Esophagus (tissue), 2 donors: Measurements from ENCODE around the gene ELMOD1. TPM values are rescaled to one million over a fixed set of nuclear protein-coding genes. Genes with fewer than 3 reads are reported as not detected.

Experiments used
- H3K27ac ChIP-seq, 2 donors: one replicate each; pipeline ENCODE4 v1.5.1; 2013; ENCODE audit warnings: low read depth in 2 of 2, mild to moderate bottlenecking in 2 of 2, inconsistent platforms in 1 of 2, low read length in 1 of 2, moderate library complexity in 1 of 2
- H3K27me3 ChIP-seq, 2 donors: one replicate each; pipeline ENCODE4 v1.6.1; 2013; ENCODE audit warnings: low read length in 2 of 2, control low read depth in 1 of 2, mild to moderate bottlenecking in 1 of 2; ENCODE audit not compliant: insufficient read depth in 2 of 2, control insufficient read depth in 1 of 2
- H3K36me3 ChIP-seq, 2 donors: one replicate each; pipeline ENCODE4 v1.6.1; 2013; ENCODE audit warnings: low read length in 1 of 2; ENCODE audit not compliant: control insufficient read depth in 2 of 2, insufficient read depth in 2 of 2
- H3K4me1 ChIP-seq, 2 donors: one replicate each; pipeline ENCODE4 v1.6.1; 2013; ENCODE audit warnings: low read length in 1 of 2; ENCODE audit not compliant: control insufficient read depth in 2 of 2, insufficient read depth in 2 of 2
- H3K4me3 ChIP-seq, 2 donors: one replicate each; pipeline ENCODE4 v1.5.1; 2013; ENCODE audit warnings: low read length in 2 of 2, mild to moderate bottlenecking in 2 of 2, low read depth in 1 of 2, moderate library complexity in 1 of 2
- H3K9me3 ChIP-seq, 2 donors: one replicate each; pipeline ENCODE4 v1.6.1; 2013; ENCODE audit warnings: mild to moderate bottlenecking in 2 of 2, low read depth in 1 of 2, low read length in 1 of 2, moderate library complexity in 1 of 2; ENCODE audit not compliant: control insufficient read depth in 2 of 2, insufficient read depth in 1 of 2
- WGBS, 2 donors: extraction: QIAGEN DNeasy Blood & Tissue Kit; methylation state at CpG; one replicate each; pipeline ENCODE4 v1.1.7; 2013; 5-methylcytosine and 5-hydroxymethylcytosine counted together
- polyA plus RNA-seq, 2 donors: library from polyadenylated mRNA; stranded (reverse); fragments of 200-250 nt; gene quantifications; one replicate each; pipeline ENCODE4 v1.2.3, GENCODE V29; 2013
- donor health status: healthy with polysubstance abuse.
- donor health status: Bipolar disorder and iron deficiency.

Gene ELMOD1
- polyA plus RNA-seq, 2 donors = 0.02 TPM; not detected in 1

GRCh38 chr11:107598225-107599139 lies 7.5 kb downstream of the ELMOD1 start:
- Histone ChIP-seq H3K27ac (no peak overlapping the region), H3K27me3 (peaks cover 0 to 2% of the 10 kb centered on the region in 2 donors), H3K36me3 (no peaks in the 10 kb centered on the region), H3K9me3 (no peaks in the 10 kb centered on the region), H3K4me3 (no peak overlapping the region), H3K4me1 (no peaks in the 10 kb centered on the region)
- WGBS, 2 donors = 63 to 67% methylated on average over 6 of the region's 6 CpGs

- Histone ChIP-seq H3K27me3 (no peaks in the 10 kb centered on the region), H3K4me3 (no peak overlapping the region), H3K4me1 (no peaks in the 10 kb centered on the region), H3K9me3 (no peaks in the 10 kb centered on the region), H3K27ac (no peak overlapping the region), H3K36me3 (no peaks in the 10 kb centered on the region)
- WGBS, 2 donors = 90 to 93% methylated on average over 9 of the region's 9 CpGs
These were observed 14.4 kb downstream of the ELMOD1 start for GRCh38 chr11:107605061-107606006.

- Histone ChIP-seq H3K27ac (no peak overlapping the region), H3K9me3 (no peaks in the 10 kb centered on the region), H3K36me3 (no peaks in the 10 kb centered on the region), H3K27me3 (no peaks in the 10 kb centered on the region), H3K4me1 (no peaks in the 10 kb centered on the region), H3K4me3 (no peak overlapping the region)
- 74 to 78% methylated on average over 3 of the region's 3 CpGs for WGBS, 2 donors
These were observed 15.2 kb downstream of the ELMOD1 start for GRCh38 chr11:107606141-107606540.

- Histone ChIP-seq H3K9me3 (no peaks in the 10 kb centered on the region), H3K27ac (no peak overlapping the region), H3K4me1 (no peaks in the 10 kb centered on the region), H3K27me3 (no peaks in the 10 kb centered on the region), H3K4me3 (no peak overlapping the region), H3K36me3 (no peaks in the 10 kb centered on the region)
- WGBS, 2 donors = 31% methylated on average over 2 of the region's 2 CpGs
These were observed 17.9 kb downstream of the ELMOD1 start for GRCh38 chr11:107608809-107609208.

- Histone ChIP-seq H3K4me1 (no peaks in the 10 kb centered on the region), H3K27me3 (no peaks in the 10 kb centered on the region), H3K4me3 (no peak overlapping the region), H3K36me3 (no peaks in the 10 kb centered on the region), H3K27ac (no peak overlapping the region), H3K9me3 (no peaks in the 10 kb centered on the region)
- 60% methylated on average over 10 of the region's 10 CpGs for WGBS, 2 donors
These were observed 18.7 kb downstream of the ELMOD1 start for GRCh38 chr11:107609400-107610218.

GRCh38 chr11:107612445-107612844 lies 21.5 kb downstream of the ELMOD1 start:
- no peaks in the 10 kb centered on the region for H3K9me3 ChIP-seq
- no peaks in the 10 kb centered on the region for H3K4me1 ChIP-seq
- no peaks in the 10 kb centered on the region for H3K36me3 ChIP-seq
- no peak overlapping the region for H3K4me3 ChIP-seq
- H3K27me3 ChIP-seq = no peaks in the 10 kb centered on the region
- WGBS, 2 donors = 98 to 99% methylated on average over 2 of the region's 2 CpGs
- no peak overlapping the region for H3K27ac ChIP-seq

GRCh38 chr11:107619926-107620325 lies 29.0 kb downstream of the ELMOD1 start:
- no peaks in the 10 kb centered on the region for H3K9me3 ChIP-seq
- no peaks in the 10 kb centered on the region for H3K4me1 ChIP-seq
- WGBS, 2 donors = 13 to 32% methylated on average over 1 of the region's 1 CpG
- H3K4me3 ChIP-seq = no peak overlapping the region
- no peaks in the 10 kb centered on the region for H3K27me3 ChIP-seq
- no peak overlapping the region for H3K27ac ChIP-seq
- no peaks in the 10 kb centered on the region for H3K36me3 ChIP-seq

GRCh38 chr11:107621081-107621480 lies 30.1 kb downstream of the ELMOD1 start:
- H3K27ac ChIP-seq = no peak overlapping the region
- no peaks in the 10 kb centered on the region for H3K27me3 ChIP-seq
- H3K4me1 ChIP-seq = no peaks in the 10 kb centered on the region
- no peaks in the 10 kb centered on the region for H3K9me3 ChIP-seq
- H3K4me3 ChIP-seq = no peak overlapping the region
- WGBS, 2 donors = 69 to 76% methylated on average over 1 of the region's 1 CpG
- no peaks in the 10 kb centered on the region for H3K36me3 ChIP-seq

GRCh38 chr11:107623183-107623582 lies 32.2 kb downstream of the ELMOD1 start:
- Histone ChIP-seq H3K4me3 (no peak overlapping the region), H3K27me3 (no peaks in the 10 kb centered on the region), H3K36me3 (no peaks in the 10 kb centered on the region), H3K4me1 (no peaks in the 10 kb centered on the region), H3K27ac (no peak overlapping the region), H3K9me3 (no peaks in the 10 kb centered on the region)
- 64 to 67% methylated on average over 7 of the region's 7 CpGs for WGBS, 2 donors
